ENCODE data around the gene MRPS27. TPM values are rescaled to one million over a fixed set of nuclear protein-coding genes. Genes with fewer than 3 reads are reported as not detected.

MRPS27 gene
- total and polyA plus RNA-seq, 2 of the 13 experiments (the other 11 are each of a cell fraction or from before 2014, with no cell fraction given) = 71.8 to 115 TPM

DNA sequence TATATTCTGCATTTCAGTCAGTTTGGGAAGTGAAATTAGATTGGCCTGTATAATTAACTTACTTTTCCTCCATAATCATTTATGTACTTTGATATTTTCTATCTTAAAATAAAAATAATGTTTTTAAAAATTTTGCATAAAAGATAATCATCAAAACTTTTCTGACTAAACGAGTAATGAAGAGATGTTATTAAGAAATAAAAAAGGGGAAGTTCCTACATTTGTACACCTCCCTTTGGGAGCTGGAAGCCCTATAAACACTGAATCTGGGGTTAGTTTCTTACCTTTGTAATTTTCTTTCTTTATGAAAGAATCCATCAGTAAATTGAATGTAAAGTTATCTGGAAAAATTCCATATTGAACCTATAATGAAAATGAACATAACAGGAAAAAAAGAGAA lies 86.2 kb downstream of the MRPS27 start:
- BruUV-seq (replicated peaks) = no TSS peak
- POLR2A ChIA-PET = no interaction called here

More for the DNA sequence above, 86.2 kb downstream of the MRPS27 start:
- intact Hi-C loops (cut with micrococcal nuclease; ENCODE audit: unreplicated experiment) (no loop called here), in situ Hi-C loops (cut with HindIII; ENCODE audit: extremely low pct_ligation_motif_present, low pct_unique_long_range_greater_than_20kb) (no loop called here)
- Histone ChIP-seq H4K20me1 (ENCODE audit: insufficient read depth, low read length) (no peaks in the 10 kb centered on the region), H2AFZ (ENCODE audit: low read length) (no peak overlapping the region), H3K27me3 (ENCODE audit: control insufficient read depth in 1 of 2, insufficient read depth in 2 of 2, low read length in 2 of 2) (no peaks in the 10 kb centered on the region), H3K79me2 (ENCODE audit: insufficient read depth, low read length) (no peaks in the 10 kb centered on the region), H3K4me2 (ENCODE audit: low read depth, low read length) (no peak overlapping the region), H3K4me1 (ENCODE audit: insufficient read depth, low read length) (no peaks in the 10 kb centered on the region), H3K36me3 (replicated peaks in 1 of 2; ENCODE audit: control insufficient read depth in 1 of 2, insufficient read depth in 2 of 2, low read length in 2 of 2) (peaks cover 13 to 49% of the 10 kb centered on the region in 2 experiments), H3K9ac (ENCODE audit: insufficient read depth, low read depth, low read length) (no peak overlapping the region), H3K9me3 (ENCODE audit: low read length) (no peaks in the 10 kb centered on the region), H3K27ac (ENCODE audit: extremely low read length, insufficient read depth, low read length) (no peak overlapping the region), H3K4me3 (replicated peaks in 1 of 3; ENCODE audit: insufficient read depth in 1 of 3, low read depth in 2 of 3, low read length in 3 of 3) (no peak overlapping the region)
- CTCF ChIA-PET (ENCODE audit: low intra/inter-chr PET ratio, low total read pairs) = no interaction called here
- FAIRE-seq (no peak), DNase-seq (ENCODE audit: low spot score) (no peak), ATAC-seq (no peak)
- TF ChIP-seq ELF4 (CRISPR knock-in tag; IDR thresholded peaks at IDR 0.05; ENCODE audit: borderline replicate concordance) (no peak), CREM (IDR thresholded peaks at IDR 0.05) (no peak), CREM (CRISPR knock-in tag; IDR thresholded peaks at IDR 0.05) (no peak), AGO2 (optimal IDR thresholded peaks at IDR 0.05; ENCODE audit: low read depth, low read length) (no peak), POGZ (CRISPR knock-in tag; IDR thresholded peaks at IDR 0.05) (no peak), PHF5A (CRISPR knock-in tag; IDR thresholded peaks at IDR 0.05; ENCODE audit: low read depth, unreplicated experiment) (no peak), GZF1 (CRISPR knock-in tag; IDR thresholded peaks at IDR 0.05) (no peak), TAF1 (CRISPR knock-in tag; IDR thresholded peaks at IDR 0.05) (no peak), ELF3 (CRISPR knock-in tag; IDR thresholded peaks at IDR 0.05) (no peak)
- TF ChIP-seq, protein P1, sequence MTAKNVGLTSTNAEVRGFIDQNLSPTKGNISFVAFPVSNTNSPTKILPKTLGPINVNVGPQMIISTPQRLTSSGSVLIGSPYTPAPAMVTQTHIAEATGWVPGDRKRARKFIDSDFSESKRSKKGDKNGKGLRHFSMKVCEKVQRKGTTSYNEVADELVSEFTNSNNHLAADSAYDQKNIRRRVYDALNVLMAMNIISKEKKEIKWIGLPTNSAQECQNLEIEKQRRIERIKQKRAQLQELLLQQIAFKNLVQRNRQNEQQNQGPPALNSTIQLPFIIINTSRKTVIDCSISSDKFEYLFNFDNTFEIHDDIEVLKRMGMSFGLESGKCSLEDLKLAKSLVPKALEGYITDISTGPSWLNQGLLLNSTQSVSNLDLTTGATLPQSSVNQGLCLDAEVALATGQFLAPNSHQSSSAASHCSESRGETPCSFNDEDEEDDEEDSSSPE (CRISPR knock-in tag; IDR thresholded peaks at IDR 0.05) = no peak
- TF ChIP-seq, protein P2, sequence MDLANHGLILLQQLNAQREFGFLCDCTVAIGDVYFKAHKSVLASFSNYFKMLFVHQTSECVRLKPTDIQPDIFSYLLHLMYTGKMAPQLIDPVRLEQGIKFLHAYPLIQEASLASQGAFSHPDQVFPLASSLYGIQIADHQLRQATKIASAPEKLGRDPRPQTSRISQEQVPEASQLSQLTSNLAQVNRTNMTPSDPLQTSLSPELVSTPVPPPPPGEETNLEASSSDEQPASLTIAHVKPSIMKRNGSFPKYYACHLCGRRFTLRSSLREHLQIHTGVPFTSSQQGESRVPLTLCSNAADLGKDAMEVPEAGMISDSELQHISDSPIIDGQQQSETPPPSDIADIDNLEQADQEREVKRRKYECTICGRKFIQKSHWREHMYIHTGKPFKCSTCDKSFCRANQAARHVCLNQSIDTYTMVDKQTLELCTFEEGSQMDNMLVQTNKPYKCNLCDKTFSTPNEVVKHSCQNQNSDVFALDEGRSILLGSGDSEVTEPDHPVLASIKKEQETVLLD (CRISPR knock-in tag; IDR thresholded peaks at IDR 0.05; ENCODE audit: low read depth) = no peak
- TF ChIP-seq, protein P3, sequence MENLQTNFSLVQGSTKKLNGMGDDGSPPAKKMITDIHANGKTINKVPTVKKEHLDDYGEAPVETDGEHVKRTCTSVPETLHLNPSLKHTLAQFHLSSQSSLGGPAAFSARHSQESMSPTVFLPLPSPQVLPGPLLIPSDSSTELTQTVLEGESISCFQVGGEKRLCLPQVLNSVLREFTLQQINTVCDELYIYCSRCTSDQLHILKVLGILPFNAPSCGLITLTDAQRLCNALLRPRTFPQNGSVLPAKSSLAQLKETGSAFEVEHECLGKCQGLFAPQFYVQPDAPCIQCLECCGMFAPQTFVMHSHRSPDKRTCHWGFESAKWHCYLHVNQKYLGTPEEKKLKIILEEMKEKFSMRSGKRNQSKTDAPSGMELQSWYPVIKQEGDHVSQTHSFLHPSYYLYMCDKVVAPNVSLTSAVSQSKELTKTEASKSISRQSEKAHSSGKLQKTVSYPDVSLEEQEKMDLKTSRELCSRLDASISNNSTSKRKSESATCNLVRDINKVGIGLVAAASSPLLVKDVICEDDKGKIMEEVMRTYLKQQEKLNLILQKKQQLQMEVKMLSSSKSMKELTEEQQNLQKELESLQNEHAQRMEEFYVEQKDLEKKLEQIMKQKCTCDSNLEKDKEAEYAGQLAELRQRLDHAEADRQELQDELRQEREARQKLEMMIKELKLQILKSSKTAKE (CRISPR knock-in tag; IDR thresholded peaks at IDR 0.05; ENCODE audit: borderline replicate concordance) = no peak
- 96% methylated on average over 1 of the region's 1 CpG for WGBS (ENCODE audit: low lambda C conversion rate)

Data from HepG2 (cell line).